Measurements from ENCODE around the gene MAST4. TPM values are rescaled to one million over a fixed set of nuclear protein-coding genes. Genes with fewer than 3 reads are reported as not detected.

MAST4 gene
- total and polyA plus RNA-seq, 2 donors (not counting 1 experiment from before 2014, with no cell fraction given): 2.5 to 57.1 TPM

- ATAC-seq (ENCODE audit: low read depth) (no peak), DNase-seq (no peak)
- Histone ChIP-seq H3K9ac (ENCODE audit: low read length) (no peak overlapping the region), H3K9me3 (ENCODE audit: control extremely low read depth in 1 of 3, control insufficient read depth in 2 of 3, insufficient read depth in 1 of 3, low read length in 2 of 3) (no peaks in the 10 kb centered on the region), H2AFZ (ENCODE audit: insufficient read depth, low read depth, low read length, poor library complexity, severe bottlenecking) (no peak overlapping the region), H3K27me3 (replicated peaks in 1 of 4; ENCODE audit: control extremely low read depth in 1 of 4, control insufficient read depth in 3 of 4, insufficient read depth in 4 of 4, low read length in 3 of 4) (no peaks in the 10 kb centered on the region), H3K4me2 (replicated peaks; ENCODE audit: low read depth, low read length, poor library complexity, severe bottlenecking) (no peak overlapping the region), H3K4me3 (ENCODE audit: control extremely low read depth in 1 of 5, extremely low read depth in 1 of 5, insufficient read depth in 1 of 5, low read depth in 2 of 5, low read length in 4 of 5) (no peak overlapping the region), H3K4me1 (ENCODE audit: control insufficient read depth in 2 of 2, insufficient read depth in 2 of 2, low read length in 2 of 2) (no peaks in the 10 kb centered on the region), H3K79me2 (ENCODE audit: control insufficient read depth, insufficient read depth, low read length) (no peaks in the 10 kb centered on the region), H3K27ac (ENCODE audit: low read length in 2 of 2) (no peak overlapping the region), H4K20me1 (ENCODE audit: control insufficient read depth, insufficient read depth, low read length, poor library complexity, severe bottlenecking) (no peaks in the 10 kb centered on the region), H3K36me3 (replicated peaks in 1 of 2; ENCODE audit: control extremely low read depth in 1 of 2, control insufficient read depth in 1 of 2, extremely low read depth in 1 of 2, insufficient read depth in 2 of 2, low read length in 1 of 2) (no peaks in the 10 kb centered on the region)
- intact Hi-C loops (cut with micrococcal nuclease): no loop called here
- H3K4me3 Mint-ChIP-seq: no peak overlapping the region
- ChIA-PET CTCF (no interaction called here), POLR2A (no interaction called here)
- H3K27me3 Mint-ChIP-seq: peaks cover 9% of the 10 kb centered on the region
- no CpG with 5 or more reads among the region's 2 CpGs for WGBS (ENCODE audit: insufficient coverage)
- no peak overlapping the region for H3K27ac Mint-ChIP-seq
- TF ChIP-seq CTCF (IDR thresholded peaks at IDR 0.05) (no peak), EZH2 (IDR thresholded peaks at IDR 0.05; ENCODE audit: borderline replicate concordance, insufficient read depth, low read depth, low read length, poor library complexity, severe bottlenecking) (no peak)
- no peaks in the 10 kb centered on the region for H3K9me3 Mint-ChIP-seq (ENCODE audit: insufficient read depth)
- peaks cover 2% of the 10 kb centered on the region for H3K4me1 Mint-ChIP-seq
Measured at GRCh38 chr5:66888613-66889012, 292.4 kb downstream of the MAST4 start.

- Histone ChIP-seq H2AFZ (ENCODE audit: insufficient read depth, low read depth, low read length, poor library complexity, severe bottlenecking) (no peak overlapping the region), H3K36me3 (replicated peaks in 1 of 2; ENCODE audit: control extremely low read depth in 1 of 2, control insufficient read depth in 1 of 2, extremely low read depth in 1 of 2, insufficient read depth in 2 of 2, low read length in 1 of 2) (no peaks in the 10 kb centered on the region), H3K79me2 (ENCODE audit: control insufficient read depth, insufficient read depth, low read length) (no peaks in the 10 kb centered on the region), H3K27ac (ENCODE audit: low read length in 2 of 2) (no peak overlapping the region), H3K27me3 (replicated peaks in 1 of 4; ENCODE audit: control extremely low read depth in 1 of 4, control insufficient read depth in 3 of 4, insufficient read depth in 4 of 4, low read length in 3 of 4) (no peaks in the 10 kb centered on the region), H4K20me1 (ENCODE audit: control insufficient read depth, insufficient read depth, low read length, poor library complexity, severe bottlenecking) (no peaks in the 10 kb centered on the region), H3K9me3 (ENCODE audit: control extremely low read depth in 1 of 3, control insufficient read depth in 2 of 3, insufficient read depth in 1 of 3, low read length in 2 of 3) (no peaks in the 10 kb centered on the region), H3K4me1 (ENCODE audit: control insufficient read depth in 2 of 2, insufficient read depth in 2 of 2, low read length in 2 of 2) (no peaks in the 10 kb centered on the region), H3K4me3 (ENCODE audit: control extremely low read depth in 1 of 5, extremely low read depth in 1 of 5, insufficient read depth in 1 of 5, low read depth in 2 of 5, low read length in 4 of 5) (no peak overlapping the region), H3K4me2 (replicated peaks; ENCODE audit: low read depth, low read length, poor library complexity, severe bottlenecking) (no peak overlapping the region), H3K9ac (ENCODE audit: low read length) (no peak overlapping the region)
- 83% methylated on average over 1 of the region's 4 CpGs for WGBS (ENCODE audit: insufficient coverage)
- intact Hi-C loops (cut with micrococcal nuclease): no loop called here
- TF ChIP-seq EZH2 (IDR thresholded peaks at IDR 0.05; ENCODE audit: borderline replicate concordance, insufficient read depth, low read depth, low read length, poor library complexity, severe bottlenecking): no peak
- no peak for TF ChIP-seq CTCF (IDR thresholded peaks at IDR 0.05)
- ATAC-seq (ENCODE audit: low read depth) (no peak), DNase-seq (no peak)
- H3K4me1 Mint-ChIP-seq: peaks cover 2% of the 10 kb centered on the region
- no peak overlapping the region for H3K27ac Mint-ChIP-seq
- CTCF ChIA-PET: no interaction called here
- no peak overlapping the region for H3K4me3 Mint-ChIP-seq
- POLR2A ChIA-PET: no interaction called here
- H3K27me3 Mint-ChIP-seq: peaks cover 9% of the 10 kb centered on the region
- H3K9me3 Mint-ChIP-seq (ENCODE audit: insufficient read depth): no peaks in the 10 kb centered on the region
Measured at GRCh38 chr5:66889056-66889455, 292.9 kb downstream of the MAST4 start.

All from B cell (primary cell).